22Rv1 (cell line): Measurements from ENCODE around the gene CLEC16A.

Experiments used
- ZFX ChIP-seq: fragments of 450-650 bp; IDR thresholded peaks from 2 replicates; pipeline ENCODE4 v1.6.1; 2017; ENCODE audit warnings: antibody characterized with exemption, borderline replicate concordance
- TF ChIP-seq, protein P1 (sequence below): fragments of 450-650 bp; IDR thresholded peaks from 2 replicates; pipeline ENCODE4 v1.5.1; 2017; ENCODE audit warnings: mild to moderate bottlenecking

DNA sequence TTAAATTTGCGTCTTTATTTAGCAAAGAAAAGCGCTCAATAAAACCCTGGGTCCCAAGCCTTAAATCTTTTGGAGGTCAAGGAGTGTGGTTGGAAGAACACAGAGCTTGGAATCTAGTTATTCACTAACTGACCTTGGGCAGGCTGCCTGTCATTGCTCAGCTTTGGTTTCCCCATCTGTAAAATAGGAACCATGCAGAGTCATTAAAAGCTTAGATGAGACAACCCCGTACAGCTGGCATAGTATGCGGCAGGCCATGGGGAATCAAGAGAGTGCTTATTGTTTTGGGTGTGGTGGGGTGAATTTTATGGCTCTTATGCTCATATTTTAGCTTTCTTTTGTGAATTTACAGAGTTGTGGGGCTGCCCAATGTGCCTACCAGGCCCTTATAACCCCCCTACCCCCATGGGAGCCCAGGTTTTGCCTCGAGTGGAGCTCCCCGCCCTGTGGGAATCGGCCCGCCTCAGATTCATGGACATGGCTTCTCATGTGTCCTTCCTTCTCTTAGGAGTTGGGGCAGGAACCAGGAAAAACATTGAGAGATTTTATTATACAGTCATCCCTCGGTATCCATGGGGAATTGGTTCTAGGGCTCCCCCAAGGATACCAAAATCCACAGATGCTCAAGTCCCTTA lies 113.5 kb downstream of the CLEC16A start:
- TF ChIP-seq, protein P1, sequence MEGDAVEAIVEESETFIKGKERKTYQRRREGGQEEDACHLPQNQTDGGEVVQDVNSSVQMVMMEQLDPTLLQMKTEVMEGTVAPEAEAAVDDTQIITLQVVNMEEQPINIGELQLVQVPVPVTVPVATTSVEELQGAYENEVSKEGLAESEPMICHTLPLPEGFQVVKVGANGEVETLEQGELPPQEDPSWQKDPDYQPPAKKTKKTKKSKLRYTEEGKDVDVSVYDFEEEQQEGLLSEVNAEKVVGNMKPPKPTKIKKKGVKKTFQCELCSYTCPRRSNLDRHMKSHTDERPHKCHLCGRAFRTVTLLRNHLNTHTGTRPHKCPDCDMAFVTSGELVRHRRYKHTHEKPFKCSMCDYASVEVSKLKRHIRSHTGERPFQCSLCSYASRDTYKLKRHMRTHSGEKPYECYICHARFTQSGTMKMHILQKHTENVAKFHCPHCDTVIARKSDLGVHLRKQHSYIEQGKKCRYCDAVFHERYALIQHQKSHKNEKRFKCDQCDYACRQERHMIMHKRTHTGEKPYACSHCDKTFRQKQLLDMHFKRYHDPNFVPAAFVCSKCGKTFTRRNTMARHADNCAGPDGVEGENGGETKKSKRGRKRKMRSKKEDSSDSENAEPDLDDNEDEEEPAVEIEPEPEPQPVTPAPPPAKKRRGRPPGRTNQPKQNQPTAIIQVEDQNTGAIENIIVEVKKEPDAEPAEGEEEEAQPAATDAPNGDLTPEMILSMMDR = no peak
- TF ChIP-seq ZFX = no peak
